HepG2 (cell line): ENCODE measurements around the gene PHC1. TPM values are rescaled to one million over a fixed set of nuclear protein-coding genes. Genes with fewer than 3 reads are reported as not detected.
A peak's percentile ranks its signal among the peaks of the same experiment; 100 is the strongest.

Experiments used
- CBX2 ChIP-seq, 2 experiments: fragments of 200-600 bp in 1 of 2; sonication (generic); formaldehyde crosslinking in 1 of 2; IDR thresholded peaks; 2 replicates each; pipeline versions ENCODE4 v1.7.0 to v1.8.1; 2018 to 2022; ENCODE audit warnings: low read depth in 2 of 2, low read length in 1 of 2, mild to moderate bottlenecking in 1 of 2, missing genetic modification reagents in 1 of 2
- CCDC6 ChIP-seq: sonication (generic); formaldehyde crosslinking; IDR thresholded peaks from 2 replicates; pipeline ENCODE4 v1.8.1; 2022; ENCODE audit warnings: mild to moderate bottlenecking, missing genetic modification reagents, moderate library complexity
- GFI1 ChIP-seq: sonication (generic); formaldehyde crosslinking; IDR thresholded peaks from 2 replicates; pipeline ENCODE4 v1.5.0; 2020; ENCODE audit warnings: missing genetic modification reagents, mild to moderate bottlenecking, borderline replicate concordance
- GMEB1 ChIP-seq: sonication (generic); formaldehyde crosslinking; IDR thresholded peaks from 2 replicates; pipeline ENCODE4 v1.5.1; 2020; ENCODE audit warnings: missing genetic modification reagents, mild to moderate bottlenecking, borderline replicate concordance
- NR2C2 ChIP-seq: sonication (generic); formaldehyde crosslinking; IDR thresholded peaks from 2 replicates; pipeline ENCODE4 v1.4.0; 2020; ENCODE audit warnings: missing genetic modification reagents, mild to moderate bottlenecking, moderate library complexity, borderline replicate concordance
- PHB2 ChIP-seq: fragments of 450-650 bp; IDR thresholded peaks from 2 replicates; pipeline ENCODE4 v1.6.1; 2018; ENCODE audit not compliant: partially characterized antibody
- PHF8 ChIP-seq: sonication (generic); formaldehyde crosslinking; IDR thresholded peaks from 2 replicates; pipeline ENCODE4 v1.5.0; 2020; ENCODE audit warnings: missing genetic modification reagents
- ZBTB8A ChIP-seq: sonication (generic); formaldehyde crosslinking; IDR thresholded peaks from 2 replicates; pipeline ENCODE4 v1.4.0; 2020; ENCODE audit warnings: mild to moderate bottlenecking, low read depth, missing genetic modification reagents, borderline replicate concordance
- ZKSCAN5 ChIP-seq: sonication (generic); formaldehyde crosslinking; IDR thresholded peaks from 2 replicates; pipeline ENCODE4 v1.5.1; 2020; ENCODE audit warnings: mild to moderate bottlenecking, missing genetic modification reagents
- ZNF292 ChIP-seq: sonication (generic); formaldehyde crosslinking; IDR thresholded peaks from 2 replicates; pipeline ENCODE4 v1.8.1; 2022; ENCODE audit warnings: mild to moderate bottlenecking, low read depth, missing genetic modification reagents, borderline replicate concordance
- ZNF326 ChIP-seq: sonication (generic); formaldehyde crosslinking; IDR thresholded peaks from 2 replicates; pipeline ENCODE4 v1.4.0; 2020; ENCODE audit warnings: missing genetic modification reagents, borderline replicate concordance
- polyA plus RNA-seq, 8 experiments: library from polyadenylated mRNA; depleted of rRNA in 3 of 8; stranded (reverse) in 7 of 8; unstranded in 1 of 8; fragments of >200 nt; fragmentation: Illumina TruSeq in 4 of 8; extraction: Trizol in 4 of 8; gene quantifications; 2 replicates each; pipeline versions ENCODE4 v1.2.1 to v1.2.3, GENCODE V29; 2011 to 2016; ENCODE audit warnings: low read depth in 4 of 8, missing spikeins in 1 of 8, mixed read lengths in 1 of 8; ENCODE audit not compliant: insufficient read depth in 1 of 8
- total RNA-seq, 5 experiments: library from RNA; depleted of rRNA; stranded (reverse); fragments of >200 nt; fragmentation: Illumina TruSeq; extraction: Trizol; gene quantifications; 2 replicates each; pipeline ENCODE4 v1.2.3, GENCODE V29; 2016; ENCODE audit warnings: low read depth in 1 of 5
- TF ChIP-seq, protein P1 (sequence below): sonication (generic); formaldehyde crosslinking; IDR thresholded peaks from one replicate; pipeline ENCODE4 v1.5.1; 2020; ENCODE audit warnings: mild to moderate bottlenecking, missing genetic modification reagents; ENCODE audit errors: not compliant biosample characterization
- TF ChIP-seq, protein P2 (sequence below): sonication (generic); formaldehyde crosslinking; IDR thresholded peaks from 2 replicates; pipeline ENCODE4 v1.5.1; 2020; ENCODE audit warnings: missing genetic modification reagents, mild to moderate bottlenecking, borderline replicate concordance
- TF ChIP-seq, protein P3 (sequence below): sonication (generic); formaldehyde crosslinking; IDR thresholded peaks from 2 replicates; pipeline ENCODE4 v1.4.0; 2020; ENCODE audit warnings: mild to moderate bottlenecking, missing genetic modification reagents

Gene PHC1
- total and polyA plus RNA-seq, 2 of the 13 experiments (the other 11 are each of a cell fraction or from before 2014, with no cell fraction given): 9.4 to 35.0 TPM

GRCh38 chr12:8914716-8915526 is 612 bp downstream of the PHC1 start (continued):
- TF ChIP-seq GMEB1 (CRISPR knock-in tag): no peak
- no peak for TF ChIP-seq CBX2 (IDR thresholded peaks at IDR 0.05; ENCODE audit: low read depth, low read length)
- TF ChIP-seq CBX2 (CRISPR knock-in tag; IDR thresholded peaks at IDR 0.05; ENCODE audit: low read depth): no peak
- peak; percentile 47; the same call in 1 of the 2 replicates for TF ChIP-seq ZNF292 (CRISPR knock-in tag)
- TF ChIP-seq, protein P1, sequence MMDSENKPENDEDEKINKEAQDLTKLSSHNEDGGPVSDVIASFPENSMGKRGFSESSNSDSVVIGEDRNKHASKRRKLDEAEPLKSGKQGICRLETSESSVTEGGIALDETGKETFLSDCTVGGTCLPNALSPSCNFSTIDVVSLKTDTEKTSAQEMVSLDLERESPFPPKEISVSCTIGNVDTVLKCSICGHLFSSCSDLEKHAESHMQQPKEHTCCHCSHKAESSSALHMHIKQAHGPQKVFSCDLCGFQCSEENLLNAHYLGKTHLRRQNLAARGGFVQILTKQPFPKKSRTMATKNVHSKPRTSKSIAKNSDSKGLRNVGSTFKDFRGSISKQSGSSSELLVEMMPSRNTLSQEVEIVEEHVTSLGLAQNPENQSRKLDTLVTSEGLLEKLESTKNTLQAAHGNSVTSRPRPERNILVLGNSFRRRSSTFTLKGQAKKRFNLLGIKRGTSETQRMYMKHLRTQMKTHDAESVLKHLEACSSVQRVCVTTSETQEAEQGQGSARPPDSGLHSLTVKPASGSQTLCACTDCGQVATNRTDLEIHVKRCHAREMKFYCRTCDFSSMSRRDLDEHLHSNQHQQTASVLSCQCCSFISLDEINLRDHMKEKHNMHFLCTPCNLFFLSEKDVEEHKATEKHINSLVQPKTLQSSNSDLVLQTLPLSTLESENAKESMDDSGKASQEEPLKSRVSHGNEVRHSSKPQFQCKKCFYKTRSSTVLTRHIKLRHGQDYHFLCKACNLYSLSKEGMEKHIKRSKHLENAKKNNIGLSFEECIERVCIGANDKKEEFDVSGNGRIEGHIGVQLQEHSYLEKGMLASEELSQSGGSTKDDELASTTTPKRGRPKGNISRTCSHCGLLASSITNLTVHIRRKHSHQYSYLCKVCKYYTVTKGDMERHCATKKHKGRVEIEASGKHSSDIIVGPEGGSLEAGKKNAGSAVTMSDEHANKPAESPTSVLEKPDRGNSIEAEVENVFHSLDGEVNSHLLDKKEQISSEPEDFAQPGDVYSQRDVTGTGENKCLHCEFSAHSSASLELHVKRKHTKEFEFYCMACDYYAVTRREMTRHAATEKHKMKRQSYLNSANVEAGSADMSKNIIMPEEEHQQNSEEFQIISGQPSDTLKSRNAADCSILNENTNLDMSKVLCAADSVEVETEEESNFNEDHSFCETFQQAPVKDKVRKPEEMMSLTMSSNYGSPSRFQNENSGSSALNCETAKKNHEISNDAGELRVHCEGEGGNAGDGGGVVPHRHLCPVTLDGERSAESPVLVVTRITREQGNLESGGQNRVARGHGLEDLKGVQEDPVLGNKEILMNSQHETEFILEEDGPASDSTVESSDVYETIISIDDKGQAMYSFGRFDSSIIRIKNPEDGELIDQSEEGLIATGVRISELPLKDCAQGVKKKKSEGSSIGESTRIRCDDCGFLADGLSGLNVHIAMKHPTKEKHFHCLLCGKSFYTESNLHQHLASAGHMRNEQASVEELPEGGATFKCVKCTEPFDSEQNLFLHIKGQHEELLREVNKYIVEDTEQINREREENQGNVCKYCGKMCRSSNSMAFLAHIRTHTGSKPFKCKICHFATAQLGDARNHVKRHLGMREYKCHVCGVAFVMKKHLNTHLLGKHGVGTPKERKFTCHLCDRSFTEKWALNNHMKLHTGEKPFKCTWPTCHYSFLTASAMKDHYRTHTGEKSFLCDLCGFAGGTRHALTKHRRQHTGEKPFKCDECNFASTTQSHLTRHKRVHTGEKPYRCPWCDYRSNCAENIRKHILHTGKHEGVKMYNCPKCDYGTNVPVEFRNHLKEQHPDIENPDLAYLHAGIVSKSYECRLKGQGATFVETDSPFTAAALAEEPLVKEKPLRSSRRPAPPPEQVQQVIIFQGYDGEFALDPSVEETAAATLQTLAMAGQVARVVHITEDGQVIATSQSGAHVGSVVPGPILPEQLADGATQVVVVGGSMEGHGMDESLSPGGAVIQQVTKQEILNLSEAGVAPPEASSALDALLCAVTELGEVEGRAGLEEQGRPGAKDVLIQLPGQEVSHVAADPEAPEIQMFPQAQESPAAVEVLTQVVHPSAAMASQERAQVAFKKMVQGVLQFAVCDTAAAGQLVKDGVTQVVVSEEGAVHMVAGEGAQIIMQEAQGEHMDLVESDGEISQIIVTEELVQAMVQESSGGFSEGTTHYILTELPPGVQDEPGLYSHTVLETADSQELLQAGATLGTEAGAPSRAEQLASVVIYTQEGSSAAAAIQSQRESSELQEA (CRISPR knock-in tag): no peak
- peak; percentile 4; the same call in 1 of the 2 replicates for TF ChIP-seq NR2C2 (CRISPR knock-in tag)
- no peak for TF ChIP-seq ZKSCAN5 (CRISPR knock-in tag)
- TF ChIP-seq CCDC6: no peak
- TF ChIP-seq, protein P2, sequence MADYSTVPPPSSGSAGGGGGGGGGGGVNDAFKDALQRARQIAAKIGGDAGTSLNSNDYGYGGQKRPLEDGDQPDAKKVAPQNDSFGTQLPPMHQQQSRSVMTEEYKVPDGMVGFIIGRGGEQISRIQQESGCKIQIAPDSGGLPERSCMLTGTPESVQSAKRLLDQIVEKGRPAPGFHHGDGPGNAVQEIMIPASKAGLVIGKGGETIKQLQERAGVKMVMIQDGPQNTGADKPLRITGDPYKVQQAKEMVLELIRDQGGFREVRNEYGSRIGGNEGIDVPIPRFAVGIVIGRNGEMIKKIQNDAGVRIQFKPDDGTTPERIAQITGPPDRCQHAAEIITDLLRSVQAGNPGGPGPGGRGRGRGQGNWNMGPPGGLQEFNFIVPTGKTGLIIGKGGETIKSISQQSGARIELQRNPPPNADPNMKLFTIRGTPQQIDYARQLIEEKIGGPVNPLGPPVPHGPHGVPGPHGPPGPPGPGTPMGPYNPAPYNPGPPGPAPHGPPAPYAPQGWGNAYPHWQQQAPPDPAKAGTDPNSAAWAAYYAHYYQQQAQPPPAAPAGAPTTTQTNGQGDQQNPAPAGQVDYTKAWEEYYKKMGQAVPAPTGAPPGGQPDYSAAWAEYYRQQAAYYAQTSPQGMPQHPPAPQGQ (CRISPR knock-in tag): no peak
- TF ChIP-seq PHB2: no peak
- peak; percentile 46; the same call in 1 of the 2 replicates for TF ChIP-seq PHF8 (CRISPR knock-in tag)
- TF ChIP-seq ZBTB8A (CRISPR knock-in tag): no peak
- TF ChIP-seq GFI1: no peak
- TF ChIP-seq, protein P3, sequence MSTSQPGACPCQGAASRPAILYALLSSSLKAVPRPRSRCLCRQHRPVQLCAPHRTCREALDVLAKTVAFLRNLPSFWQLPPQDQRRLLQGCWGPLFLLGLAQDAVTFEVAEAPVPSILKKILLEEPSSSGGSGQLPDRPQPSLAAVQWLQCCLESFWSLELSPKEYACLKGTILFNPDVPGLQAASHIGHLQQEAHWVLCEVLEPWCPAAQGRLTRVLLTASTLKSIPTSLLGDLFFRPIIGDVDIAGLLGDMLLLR (CRISPR knock-in tag): no peak
- no peak for TF ChIP-seq ZNF326 (CRISPR knock-in tag)
